GM19397 (cell line): ENCODE measurements around the gene INTS4.
"Not testable (repeated sequence)": the region's sequence is repeated elsewhere in the genome, so short reads cannot be mapped to it uniquely, and the experiment has no call there.

Experiments used
- ATAC-seq: cut with Tn5 transposase; IDR thresholded peaks from one replicate; pipeline ENCODE4 v1.9.1; 2021; ENCODE audit warnings: mild to moderate bottlenecking, moderate library complexity; ENCODE audit not compliant: unreplicated experiment

Gene INTS4

DNA sequence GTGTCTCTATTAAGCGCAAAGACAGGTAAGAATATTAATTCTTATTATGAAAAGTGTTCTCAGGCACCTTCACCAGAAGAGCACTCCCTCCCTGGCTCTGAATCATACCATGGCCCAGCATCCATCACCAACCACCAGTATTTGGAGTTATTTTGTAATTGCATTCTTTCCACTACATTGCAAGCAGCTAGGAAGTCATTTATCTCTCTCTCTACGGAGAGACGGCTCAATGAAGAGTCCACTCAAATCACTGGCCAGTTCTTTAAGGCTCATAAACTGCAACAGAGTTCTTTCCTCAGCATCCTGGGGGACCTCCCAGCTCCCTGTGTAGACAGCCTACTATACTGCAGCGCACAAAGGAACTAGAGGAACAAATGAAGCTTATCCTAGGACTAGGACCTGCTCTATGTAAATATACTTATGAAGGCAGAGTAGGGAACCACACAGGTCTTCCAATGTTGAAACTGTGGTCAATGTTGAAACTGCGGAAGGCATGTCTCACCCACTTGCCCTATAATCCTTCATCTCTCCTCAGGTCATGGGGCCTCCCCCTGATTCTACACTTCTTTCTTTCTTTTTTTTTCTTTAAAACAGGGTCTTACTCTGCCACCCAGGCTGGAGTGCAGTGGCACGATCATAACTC is 110.2 kb downstream of the INTS4 start:
- ATAC-seq: no peak

DNA sequence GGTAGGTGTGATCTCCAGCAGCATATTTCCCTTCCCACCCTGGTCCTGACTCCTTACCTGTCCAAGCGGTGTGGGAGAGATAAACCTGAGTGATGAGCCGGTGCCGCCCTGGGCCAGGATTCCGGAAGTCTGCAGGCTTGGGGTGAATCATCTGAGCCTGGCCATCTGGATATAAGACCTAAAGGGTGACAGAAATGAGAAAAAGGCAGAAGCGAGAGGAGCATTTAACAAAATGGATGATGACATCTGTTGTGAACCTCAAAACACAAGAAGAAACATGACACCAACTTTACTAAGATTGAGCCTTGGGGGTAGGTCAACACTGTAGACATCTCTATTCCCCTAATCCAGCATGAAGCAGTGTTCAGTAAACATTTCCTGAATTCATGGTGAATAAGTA is 110.7 kb downstream of the INTS4 start:
- no peak for ATAC-seq

DNA sequence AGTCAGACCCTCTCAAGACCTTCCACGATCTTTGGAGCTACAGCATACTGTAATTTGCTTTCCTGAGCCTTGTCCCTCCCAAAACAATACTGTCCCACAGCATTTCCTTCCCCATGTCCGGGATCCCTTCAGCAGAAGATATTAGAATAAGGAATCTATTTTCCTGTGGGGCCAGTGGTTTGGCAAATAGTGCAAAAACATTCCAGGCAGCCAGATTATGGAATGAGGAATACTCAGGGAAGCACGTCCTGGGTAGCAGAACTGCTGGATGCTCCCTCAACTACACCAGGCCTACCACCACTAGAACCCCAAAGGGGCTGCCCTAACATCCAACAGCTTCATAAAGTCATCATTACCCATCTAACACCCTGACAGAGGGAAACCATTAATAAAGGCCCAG is 112.1 kb downstream of the INTS4 start:
- ATAC-seq: no peak

- peak; percentile 71 for ATAC-seq
Observed at GRCh38 chr11:77879218-77879617, 115.2 kb downstream of the INTS4 start.

- ATAC-seq: not testable (repeated sequence)
Observed at GRCh38 chr11:77878247-77878646, 116.2 kb downstream of the INTS4 start.

DNA sequence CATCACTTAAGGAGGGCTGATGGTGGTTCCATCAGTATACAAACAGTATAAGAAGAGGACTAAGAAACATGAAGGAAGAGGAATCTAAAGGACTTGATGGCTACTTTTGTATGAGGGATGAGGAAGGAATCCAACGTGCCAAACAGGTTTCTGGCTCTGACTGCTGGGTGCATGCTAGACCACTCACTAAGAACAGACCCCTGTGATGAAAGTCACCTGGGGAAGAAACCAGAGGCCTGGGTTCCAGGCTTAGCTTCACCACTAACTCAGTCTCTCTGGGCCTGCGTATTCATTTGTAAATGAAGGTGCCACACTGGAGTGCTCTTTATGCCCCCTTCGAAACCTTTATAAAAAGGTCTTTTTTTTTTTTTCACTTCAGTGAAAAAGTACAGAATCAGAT is 118.4 kb downstream of the INTS4 start:
- no peak for ATAC-seq

GRCh38 chr11:77874206-77874605 is 120.3 kb downstream of the INTS4 start:
- ATAC-seq: no peak

DNA sequence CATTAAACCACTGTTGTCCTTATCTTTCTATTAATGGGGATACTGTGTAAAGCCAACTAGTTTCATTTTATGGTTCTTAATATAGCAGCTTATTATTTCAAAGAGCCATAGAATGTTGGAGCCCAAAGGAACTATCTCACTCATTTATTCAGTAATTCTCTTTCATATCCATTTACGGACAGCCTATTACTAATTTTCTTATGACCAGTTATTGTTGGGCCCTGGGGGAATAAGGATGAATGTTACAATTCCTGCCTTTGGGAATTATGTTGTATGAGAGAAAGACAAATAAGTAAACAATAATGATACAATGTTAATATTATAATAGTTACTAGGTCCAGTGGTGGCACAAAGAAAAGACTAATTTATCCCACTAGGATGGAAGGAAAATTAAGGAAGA is 121.1 kb downstream of the INTS4 start:
- ATAC-seq: no peak

- ATAC-seq: no peak
Observed at GRCh38 chr11:77871855-77872254, 122.6 kb downstream of the INTS4 start.

DNA sequence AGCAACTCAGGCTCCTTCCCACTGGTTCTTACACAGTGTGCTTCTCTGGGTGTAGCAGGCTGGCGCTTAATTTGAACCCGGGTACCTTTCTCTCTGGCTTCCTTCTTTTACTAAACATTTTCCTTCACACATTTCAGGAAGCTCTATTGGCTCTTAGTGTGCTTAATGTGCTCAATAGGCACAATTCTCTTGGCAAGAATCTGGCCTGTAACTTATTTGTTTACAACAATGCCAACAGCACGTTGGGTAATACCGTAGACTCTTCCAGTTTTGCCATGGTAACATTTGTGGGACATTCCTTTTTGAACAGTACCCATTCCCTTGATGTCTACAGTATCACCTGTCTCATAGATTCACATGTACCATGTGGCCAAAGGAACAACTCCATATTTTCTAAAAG is 125.7 kb downstream of the INTS4 start:
- no peak for ATAC-seq

- no peak for ATAC-seq
Observed at GRCh38 chr11:77866336-77866735, 128.1 kb downstream of the INTS4 start.

DNA sequence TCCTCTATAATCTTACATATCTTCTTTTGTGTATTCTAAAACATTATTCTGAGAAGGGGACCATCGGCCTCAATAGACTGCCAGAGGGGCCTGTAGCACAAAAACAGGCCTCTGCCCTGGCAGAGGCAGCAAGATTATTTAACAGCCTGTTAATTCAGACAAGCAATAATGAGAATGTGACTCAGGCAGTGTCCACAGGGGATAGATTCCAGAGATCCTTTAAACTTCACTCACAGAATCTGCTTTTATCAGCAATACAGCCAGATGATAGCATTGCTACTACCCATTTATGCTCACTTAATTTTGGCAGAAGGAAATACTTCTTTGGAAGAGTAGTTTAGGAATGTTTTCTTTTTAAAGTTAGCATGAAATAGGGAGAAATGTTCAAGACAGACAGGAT is 128.7 kb downstream of the INTS4 start:
- no peak for ATAC-seq

DNA sequence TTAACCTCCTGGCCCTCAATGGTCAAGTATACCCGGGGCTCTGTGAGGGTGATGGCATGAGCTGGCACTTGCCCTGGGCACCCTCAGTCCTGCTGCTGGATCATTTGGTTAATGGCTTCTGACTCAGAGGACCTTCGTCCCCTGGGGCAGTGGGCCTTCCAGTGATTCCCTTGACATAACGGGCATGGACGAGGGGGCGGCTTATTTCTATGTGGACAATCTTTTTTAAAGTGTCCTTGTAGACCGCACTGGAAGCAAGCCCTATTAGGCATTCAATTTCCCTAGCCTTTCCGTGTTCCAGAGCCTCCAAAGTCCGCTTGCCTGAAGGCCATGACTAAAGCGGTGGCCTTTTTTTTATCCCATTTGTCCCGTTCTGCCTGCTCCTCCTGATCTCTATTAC is 133.0 kb downstream of the INTS4 start:
- not testable (repeated sequence) for ATAC-seq

DNA sequence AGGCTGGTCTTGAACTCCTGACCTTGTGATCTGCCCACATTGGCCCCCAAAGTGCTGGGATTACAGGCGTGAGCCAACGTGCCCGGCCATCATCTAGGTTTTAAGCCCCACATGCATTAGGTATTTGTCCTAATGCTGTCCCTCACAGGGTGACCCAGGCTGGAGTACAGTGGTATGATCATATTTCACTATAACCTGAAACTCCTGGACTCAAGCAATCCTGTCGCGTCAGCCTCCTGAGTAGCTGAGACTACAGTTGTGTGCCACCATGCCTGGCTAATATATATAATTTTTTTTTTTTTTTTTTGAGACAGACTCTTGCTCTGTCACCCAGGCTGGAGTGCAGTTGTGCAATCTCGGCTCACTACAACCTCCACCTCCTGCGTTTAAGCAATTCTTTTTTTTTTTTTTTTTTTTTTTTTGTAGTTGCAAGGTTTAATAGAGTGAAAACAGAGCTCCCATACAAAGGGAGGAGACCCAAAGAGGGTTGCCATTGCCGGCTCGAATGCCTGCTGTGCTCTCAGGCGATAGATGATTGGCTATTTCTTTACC is 136.5 kb downstream of the INTS4 start:
- ATAC-seq: not testable (repeated sequence)

- ATAC-seq: no peak
Observed at GRCh38 chr11:77854838-77855237, 139.6 kb downstream of the INTS4 start.

DNA sequence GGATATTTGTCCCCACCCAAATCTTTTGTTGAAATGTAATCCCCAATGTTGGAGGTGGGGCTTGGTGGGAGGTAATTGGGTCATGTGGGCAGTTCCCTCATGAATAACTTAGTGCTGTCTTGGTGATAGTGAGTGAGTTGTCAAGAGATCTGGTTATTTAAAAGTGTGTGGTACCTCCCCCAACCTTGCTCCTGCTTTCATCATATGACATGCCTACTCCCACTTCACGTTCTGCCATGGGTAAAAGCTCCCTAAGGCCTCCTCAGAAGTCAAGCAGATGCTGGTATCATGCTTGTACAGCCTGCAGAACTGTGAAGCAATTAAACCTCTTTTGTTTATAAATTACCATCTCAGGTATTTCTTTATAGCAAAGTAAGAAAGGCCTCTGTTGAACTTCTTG is 143.0 kb downstream of the INTS4 start:
- no peak for ATAC-seq

GRCh38 chr11:77843700-77844099 is 150.8 kb downstream of the INTS4 start:
- not testable (repeated sequence) for ATAC-seq

GRCh38 chr11:77842441-77843121 is 151.9 kb downstream of the INTS4 start:
- no peak for ATAC-seq

DNA sequence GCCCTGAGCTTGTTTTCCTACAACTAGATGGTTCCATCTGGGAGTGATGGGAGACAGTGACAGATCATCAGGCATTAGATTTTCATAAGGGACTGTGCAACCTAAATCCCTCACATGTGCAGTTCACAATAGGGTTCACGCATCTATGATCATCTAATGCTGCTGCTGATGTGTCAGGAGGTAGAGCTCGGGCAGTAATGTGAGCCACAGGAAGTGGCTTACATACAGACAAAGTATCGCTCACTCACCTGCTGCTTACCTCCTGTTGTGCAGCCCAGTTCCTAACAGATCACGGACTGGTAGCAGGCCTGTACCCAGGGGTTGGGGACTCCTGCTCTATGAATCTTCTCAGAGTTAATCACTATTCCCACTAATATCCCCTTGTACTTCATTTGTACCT is 161.2 kb downstream of the INTS4 start:
- no peak for ATAC-seq

GRCh38 chr11:77828926-77829325 is 165.5 kb downstream of the INTS4 start:
- ATAC-seq: no peak
